Measurements from ENCODE around the gene TEX14.

Gene TEX14

GRCh38 chr17:58565389-58566311, 126.2 kb downstream of the TEX14 start:
- no peak for DNase-seq (ENCODE audit: low read depth in 1 of 2, low spot score in 1 of 2)
- no peak overlapping the region for H3K27ac ChIP-seq (replicated peaks)
- H3K27me3 ChIP-seq (ENCODE audit: insufficient read depth, poor library complexity, severe bottlenecking), result no peaks in the 10 kb centered on the region
- TF ChIP-seq REST (IDR thresholded peaks at IDR 0.05; ENCODE audit: insufficient replicate concordance, low read depth), result no peak
- TF ChIP-seq GABPA (IDR thresholded peaks at IDR 0.05; ENCODE audit: low read depth), result no peak
- TF ChIP-seq, protein P1, sequence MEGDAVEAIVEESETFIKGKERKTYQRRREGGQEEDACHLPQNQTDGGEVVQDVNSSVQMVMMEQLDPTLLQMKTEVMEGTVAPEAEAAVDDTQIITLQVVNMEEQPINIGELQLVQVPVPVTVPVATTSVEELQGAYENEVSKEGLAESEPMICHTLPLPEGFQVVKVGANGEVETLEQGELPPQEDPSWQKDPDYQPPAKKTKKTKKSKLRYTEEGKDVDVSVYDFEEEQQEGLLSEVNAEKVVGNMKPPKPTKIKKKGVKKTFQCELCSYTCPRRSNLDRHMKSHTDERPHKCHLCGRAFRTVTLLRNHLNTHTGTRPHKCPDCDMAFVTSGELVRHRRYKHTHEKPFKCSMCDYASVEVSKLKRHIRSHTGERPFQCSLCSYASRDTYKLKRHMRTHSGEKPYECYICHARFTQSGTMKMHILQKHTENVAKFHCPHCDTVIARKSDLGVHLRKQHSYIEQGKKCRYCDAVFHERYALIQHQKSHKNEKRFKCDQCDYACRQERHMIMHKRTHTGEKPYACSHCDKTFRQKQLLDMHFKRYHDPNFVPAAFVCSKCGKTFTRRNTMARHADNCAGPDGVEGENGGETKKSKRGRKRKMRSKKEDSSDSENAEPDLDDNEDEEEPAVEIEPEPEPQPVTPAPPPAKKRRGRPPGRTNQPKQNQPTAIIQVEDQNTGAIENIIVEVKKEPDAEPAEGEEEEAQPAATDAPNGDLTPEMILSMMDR (IDR thresholded peaks at IDR 0.05; ENCODE audit: insufficient read depth, low read length), result no peak
- TF ChIP-seq SPI1 (IDR thresholded peaks at IDR 0.05; ENCODE audit: borderline replicate concordance, low read depth), result no peak
- no peak for TF ChIP-seq POLR2AphosphoS5 (IDR thresholded peaks at IDR 0.05; ENCODE audit: low read depth)
- no peak overlapping the region for H3K4me3 ChIP-seq (replicated peaks; ENCODE audit: insufficient read depth, low read length)

- H3K27ac ChIP-seq (replicated peaks), result no peak overlapping the region
- no peak overlapping the region for H3K4me3 ChIP-seq (replicated peaks; ENCODE audit: insufficient read depth, low read length)
- no peak for DNase-seq (ENCODE audit: low read depth in 1 of 2, low spot score in 1 of 2)
- no peak for TF ChIP-seq GABPA (IDR thresholded peaks at IDR 0.05; ENCODE audit: low read depth)
- no peak for TF ChIP-seq REST (IDR thresholded peaks at IDR 0.05; ENCODE audit: insufficient replicate concordance, low read depth)
- no peak for TF ChIP-seq POLR2AphosphoS5 (IDR thresholded peaks at IDR 0.05; ENCODE audit: low read depth)
- no peaks in the 10 kb centered on the region for H3K27me3 ChIP-seq (ENCODE audit: insufficient read depth, poor library complexity, severe bottlenecking)
These were observed 126.9 kb downstream of the TEX14 start for GRCh38 chr17:58564971-58565370.

DNA sequence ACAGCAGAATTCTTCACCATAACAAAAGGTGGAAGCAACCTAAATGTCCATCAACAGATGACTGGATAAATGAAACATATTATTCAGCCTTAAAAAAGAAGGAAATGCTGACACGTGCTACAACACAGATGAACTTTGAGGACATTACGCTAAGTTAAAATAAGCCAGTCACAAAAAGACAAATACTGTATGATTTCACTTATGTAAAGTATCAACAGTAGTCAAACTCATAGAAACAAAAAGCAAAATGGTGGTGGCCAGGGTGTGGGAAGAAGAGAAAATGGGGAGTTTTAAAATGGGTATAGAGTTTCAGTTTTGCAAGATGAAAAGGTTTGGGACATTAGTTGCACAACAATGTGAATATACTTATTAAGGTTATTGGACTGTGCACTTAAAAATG, 127.6 kb downstream of the TEX14 start:
- Histone ChIP-seq H3K27me3 (ENCODE audit: insufficient read depth, poor library complexity, severe bottlenecking) (no peaks in the 10 kb centered on the region), H3K4me3 (replicated peaks; ENCODE audit: insufficient read depth, low read length) (no peak overlapping the region), H3K27ac (replicated peaks) (no peak overlapping the region)
- no peak for DNase-seq (ENCODE audit: low read depth in 1 of 2, low spot score in 1 of 2)
- TF ChIP-seq SPI1 (IDR thresholded peaks at IDR 0.05; ENCODE audit: borderline replicate concordance, low read depth) (no peak), POLR2AphosphoS5 (IDR thresholded peaks at IDR 0.05; ENCODE audit: low read depth) (no peak), REST (IDR thresholded peaks at IDR 0.05; ENCODE audit: insufficient replicate concordance, low read depth) (no peak), GABPA (IDR thresholded peaks at IDR 0.05; ENCODE audit: low read depth) (no peak)
- TF ChIP-seq, protein P1 (IDR thresholded peaks at IDR 0.05; ENCODE audit: insufficient read depth, low read length), result no peak
